H9 (cell line): ENCODE measurements around the gene DAAM1. TPM values are rescaled to one million over a fixed set of nuclear protein-coding genes. Genes with fewer than 3 reads are reported as not detected.

Source experiments
- DNase-seq: peaks from one replicate; pipeline ENCODE4 v3.0.0-alpha.2; 2017
- H2AFZ ChIP-seq: one replicate; pipeline ENCODE4 v1.6.1; 2013; ENCODE audit warnings: mild to moderate bottlenecking, low read length, control low read depth, moderate library complexity
- H2AK5ac ChIP-seq: 2 replicates; pipeline ENCODE4 v1.6.1; 2013; ENCODE audit warnings: low read length, control low read depth, mixed read lengths; ENCODE audit not compliant: insufficient read length
- H2BK120ac ChIP-seq: one replicate; pipeline ENCODE4 v1.6.1; 2013; ENCODE audit warnings: low read depth, mild to moderate bottlenecking, low read length, control low read depth, inconsistent platforms; ENCODE audit not compliant: poor library complexity, severe bottlenecking
- H2BK12ac ChIP-seq: 2 replicates; pipeline ENCODE4 v1.6.1; 2013; ENCODE audit warnings: low read length, control low read depth, mixed read lengths, low read depth; ENCODE audit not compliant: insufficient read length
- H2BK15ac ChIP-seq: 2 replicates; pipeline ENCODE4 v1.6.1; 2013; ENCODE audit warnings: low read depth, low read length, control low read depth
- H2BK20ac ChIP-seq: one replicate; pipeline ENCODE4 v1.6.1; 2013; ENCODE audit warnings: low read depth, mild to moderate bottlenecking, low read length, control low read depth, inconsistent platforms; ENCODE audit not compliant: poor library complexity, severe bottlenecking
- H2BK5ac ChIP-seq: 2 replicates; pipeline ENCODE4 v1.6.1; 2013; ENCODE audit warnings: low read length, control low read depth, mixed read lengths; ENCODE audit not compliant: insufficient read length
- H3K14ac ChIP-seq: 2 replicates; pipeline ENCODE4 v1.6.1; 2013; ENCODE audit warnings: low read length, control low read depth; ENCODE audit not compliant: insufficient read depth
- H3K18ac ChIP-seq: 2 replicates; pipeline ENCODE4 v1.6.1; 2013; ENCODE audit warnings: low read depth, mild to moderate bottlenecking, mixed read lengths, low read length, control low read depth; ENCODE audit not compliant: insufficient read length
- H3K23ac ChIP-seq: 2 replicates; pipeline ENCODE4 v1.6.1; 2013; ENCODE audit warnings: low read length, control low read depth, mixed read lengths, low read depth; ENCODE audit not compliant: insufficient read length
- H3K23me2 ChIP-seq: 2 replicates; pipeline ENCODE4 v1.6.1; 2013; ENCODE audit warnings: low read depth, mild to moderate bottlenecking, mixed read lengths, low read length, control low read depth; ENCODE audit not compliant: insufficient read length, poor library complexity, severe bottlenecking
- H3K27ac ChIP-seq: 2 replicates; pipeline ENCODE4 v1.5.1; 2013; ENCODE audit warnings: low read length, control low read depth, mixed read lengths, low read depth; ENCODE audit not compliant: insufficient read length
- H3K27me3 ChIP-seq: 2 replicates; pipeline ENCODE4 v1.6.1; 2013; ENCODE audit warnings: low read length, control low read depth, inconsistent platforms; ENCODE audit not compliant: insufficient read depth
- H3K4ac ChIP-seq: 2 replicates; pipeline ENCODE4 v1.6.1; 2013; ENCODE audit warnings: low read depth, mild to moderate bottlenecking, control low read depth, inconsistent platforms, low read length, moderate library complexity
- H3K4me1 ChIP-seq: 2 replicates; pipeline ENCODE4 v1.6.1; 2013; ENCODE audit warnings: low read length, control low read depth, inconsistent platforms; ENCODE audit not compliant: insufficient read depth
- H3K4me2 ChIP-seq: 2 replicates; pipeline ENCODE4 v1.6.1; 2013; ENCODE audit warnings: low read length, control low read depth, mixed read lengths; ENCODE audit not compliant: insufficient read length, insufficient read depth
- H3K56ac ChIP-seq: 2 replicates; pipeline ENCODE4 v1.6.1; 2013; ENCODE audit warnings: low read depth, mild to moderate bottlenecking, mixed read lengths, low read length, control low read depth; ENCODE audit not compliant: insufficient read length
- H3K79me1 ChIP-seq: 2 replicates; pipeline ENCODE4 v1.6.1; 2013; ENCODE audit warnings: low read depth, mild to moderate bottlenecking, moderate library complexity, low read length, control low read depth, inconsistent platforms; ENCODE audit not compliant: insufficient read depth, poor library complexity, severe bottlenecking
- H3K79me2 ChIP-seq: 2 replicates; pipeline ENCODE4 v1.6.1; 2013; ENCODE audit warnings: low read length, control low read depth, inconsistent platforms; ENCODE audit not compliant: insufficient read depth
- H3K9ac ChIP-seq: 2 replicates; pipeline ENCODE4 v1.6.1; 2013; ENCODE audit warnings: low read length, control low read depth, mixed read lengths; ENCODE audit not compliant: insufficient read length; ENCODE audit errors: extremely low read depth
- H3K9me3 ChIP-seq: one replicate; pipeline ENCODE4 v1.6.1; 2013; ENCODE audit warnings: low read depth, low read length, inconsistent platforms; ENCODE audit not compliant: control insufficient read depth
- H3T11ph ChIP-seq: one replicate; pipeline ENCODE4 v1.6.1; 2013; ENCODE audit warnings: mild to moderate bottlenecking, low read length, control low read depth, inconsistent platforms
- H4K20me1 ChIP-seq: one replicate; pipeline ENCODE4 v1.6.1; 2013; ENCODE audit not compliant: control insufficient read depth, insufficient read length, insufficient read depth
- H4K5ac ChIP-seq: 2 replicates; pipeline ENCODE4 v1.6.1; 2013; ENCODE audit warnings: low read depth, mild to moderate bottlenecking, mixed read lengths, low read length, control low read depth; ENCODE audit not compliant: insufficient read length
- H4K8ac ChIP-seq: replicated peaks from 2 replicates; pipeline ENCODE4 v1.6.1; 2013; ENCODE audit warnings: low read length, control low read depth, mixed read lengths, low read depth; ENCODE audit not compliant: insufficient read length
- H4K91ac ChIP-seq: 2 replicates; pipeline ENCODE4 v1.6.1; 2013; ENCODE audit warnings: low read depth, mild to moderate bottlenecking, moderate library complexity, mixed read lengths, low read length, control low read depth; ENCODE audit not compliant: insufficient read length
- H3K27ac Mint-ChIP-seq, 3 experiments: 2 replicates in 2 of 3; 3 replicates in 1 of 3; pipeline ENCODE4 v1.8.0; 2020 to 2021; ENCODE audit warnings: mixed read lengths in 3 of 3, mild to moderate bottlenecking in 1 of 3, moderate library complexity in 1 of 3
- H3K27me3 Mint-ChIP-seq: 2 replicates; pipeline ENCODE4 v1.8.0; 2021; ENCODE audit warnings: low read depth, mild to moderate bottlenecking, moderate library complexity, mixed read lengths
- H3K36me3 Mint-ChIP-seq, 3 experiments: 2 replicates in 2 of 3; 3 replicates in 1 of 3; pipeline ENCODE4 v1.8.0; 2020 to 2021; ENCODE audit warnings: low read depth in 3 of 3, mixed read lengths in 3 of 3; ENCODE audit not compliant: insufficient read depth in 1 of 3
- H3K4me1 Mint-ChIP-seq, 2 experiments: 2 replicates each; pipeline ENCODE4 v1.8.0; 2020; ENCODE audit warnings: mixed read lengths in 2 of 2
- H3K4me3 Mint-ChIP-seq, 2 experiments: 2 replicates in 1 of 2; 3 replicates in 1 of 2; pipeline ENCODE4 v1.8.0; 2020 to 2021; ENCODE audit warnings: mild to moderate bottlenecking in 2 of 2, mixed read lengths in 2 of 2, moderate library complexity in 1 of 2
- H3K9me3 Mint-ChIP-seq, 2 experiments: 2 replicates in 1 of 2; 3 replicates in 1 of 2; pipeline ENCODE4 v1.8.0; 2020; ENCODE audit warnings: mild to moderate bottlenecking in 2 of 2, mixed read lengths in 2 of 2, moderate library complexity in 1 of 2
- WGBS: extraction: QIAGEN DNeasy Blood & Tissue Kit; methylation state at CpG from one replicate; pipeline ENCODE4 v1.1.7; 2013; ENCODE audit warnings: missing lambda C conversion rate, low lambda C conversion rate, mixed read lengths; ENCODE audit not compliant: insufficient read length; ENCODE audit errors: extremely low coverage; 5-methylcytosine and 5-hydroxymethylcytosine counted together
- total RNA-seq: library from RNA; stranded (reverse); gene quantifications from 2 replicates; pipeline ENCODE4 v1.2.1, GENCODE V29; 2021
- TF ChIP-seq, protein P1 (sequence below): fragments of 200-600 bp; sonication (generic); conservative IDR thresholded peaks from 3 replicates; pipeline ENCODE4 v1.8.0; 2021; ENCODE audit warnings: antibody characterized with exemption, mild to moderate bottlenecking

The DAAM1 gene
- total RNA-seq, 1 experiment from 2014 or later: 19.5 TPM

DNA sequence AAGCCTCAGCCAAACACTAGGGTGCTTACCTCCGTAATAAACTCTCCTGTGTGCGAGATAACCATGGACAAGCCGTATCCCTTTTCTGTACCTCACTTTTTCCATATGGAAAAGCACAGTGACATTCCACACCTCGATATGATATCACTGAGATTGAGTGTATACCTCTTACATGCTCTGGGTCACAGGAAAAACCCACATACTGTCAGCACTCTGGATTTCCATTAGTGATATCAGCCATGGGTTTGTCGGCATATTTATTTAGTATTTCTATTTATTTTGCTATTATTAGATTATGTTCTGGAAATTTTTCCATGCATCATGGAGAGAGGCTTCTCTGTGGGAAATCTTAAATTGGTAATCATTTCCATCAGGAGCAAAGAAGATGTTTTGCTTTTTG lies 28.0 kb upstream of the DAAM1 start:
- peaks cover 3 to 5% of the 10 kb centered on the region in 2 experiments; a peak in 2 of 5 replicates for H3K9me3 Mint-ChIP-seq
- Histone ChIP-seq H3K56ac (no peak overlapping the region), H3K14ac (no peak overlapping the region), H2BK120ac (no peak overlapping the region), H3K4me2 (no peak overlapping the region), H2BK20ac (no peak overlapping the region), H3K27ac (no peak overlapping the region), H3K9me3 (no peaks in the 10 kb centered on the region), H4K91ac (no peak overlapping the region), H4K20me1 (no peaks in the 10 kb centered on the region), H2AK5ac (no peak overlapping the region), H3K79me2 (no peaks in the 10 kb centered on the region), H3K27me3 (no peaks in the 10 kb centered on the region), H2AFZ (no peak overlapping the region), H3K4me1 (no peaks in the 10 kb centered on the region; the same call in 1 of the 2 replicates), H3T11ph (no peak overlapping the region), H3K18ac (no peak overlapping the region), H4K5ac (no peak overlapping the region), H2BK15ac (no peak overlapping the region), H3K23me2 (no peaks in the 10 kb centered on the region), H3K9ac (no peak overlapping the region), H2BK12ac (peak overlapping the region; percentile 50), H3K79me1 (no peaks in the 10 kb centered on the region), H4K8ac (no peak overlapping the region), H3K4ac (no peak overlapping the region), H3K23ac (no peak overlapping the region), H2BK5ac (no peak overlapping the region)
- H3K4me3 Mint-ChIP-seq: no peak overlapping the region
- H3K27ac Mint-ChIP-seq: no peak overlapping the region
- TF ChIP-seq, protein P1, sequence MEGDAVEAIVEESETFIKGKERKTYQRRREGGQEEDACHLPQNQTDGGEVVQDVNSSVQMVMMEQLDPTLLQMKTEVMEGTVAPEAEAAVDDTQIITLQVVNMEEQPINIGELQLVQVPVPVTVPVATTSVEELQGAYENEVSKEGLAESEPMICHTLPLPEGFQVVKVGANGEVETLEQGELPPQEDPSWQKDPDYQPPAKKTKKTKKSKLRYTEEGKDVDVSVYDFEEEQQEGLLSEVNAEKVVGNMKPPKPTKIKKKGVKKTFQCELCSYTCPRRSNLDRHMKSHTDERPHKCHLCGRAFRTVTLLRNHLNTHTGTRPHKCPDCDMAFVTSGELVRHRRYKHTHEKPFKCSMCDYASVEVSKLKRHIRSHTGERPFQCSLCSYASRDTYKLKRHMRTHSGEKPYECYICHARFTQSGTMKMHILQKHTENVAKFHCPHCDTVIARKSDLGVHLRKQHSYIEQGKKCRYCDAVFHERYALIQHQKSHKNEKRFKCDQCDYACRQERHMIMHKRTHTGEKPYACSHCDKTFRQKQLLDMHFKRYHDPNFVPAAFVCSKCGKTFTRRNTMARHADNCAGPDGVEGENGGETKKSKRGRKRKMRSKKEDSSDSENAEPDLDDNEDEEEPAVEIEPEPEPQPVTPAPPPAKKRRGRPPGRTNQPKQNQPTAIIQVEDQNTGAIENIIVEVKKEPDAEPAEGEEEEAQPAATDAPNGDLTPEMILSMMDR: no peak
- DNase-seq: no peak
- 0 out of 7 replicates have a peak, but pooled peaks cover 0 to 3% (median 0%) of the 10 kb centered on the region in 3 experiments for H3K36me3 Mint-ChIP-seq
- no peaks in the 10 kb centered on the region for H3K27me3 Mint-ChIP-seq
- H3K4me1 Mint-ChIP-seq: peaks cover 6 to 12% of the 10 kb centered on the region in 2 experiments; a peak in 2 of 4 replicates
- WGBS: no CpG with 5 or more reads among the region's 5 CpGs
